ENCODE data around the gene NCCRP1.

GRCh38 chr19:39152066-39152465 is 44.7 kb upstream of the NCCRP1 start:
- TF ChIP-seq POLR2A (IDR thresholded peaks at IDR 0.05) (no peak), CTCF (IDR thresholded peaks at IDR 0.05) (no peak), EP300 (IDR thresholded peaks at IDR 0.05) (no peak)

Data from gastroesophageal sphincter (tissue), 3 donors.